ENCODE results near the gene TK2.

Gene TK2

DNA sequence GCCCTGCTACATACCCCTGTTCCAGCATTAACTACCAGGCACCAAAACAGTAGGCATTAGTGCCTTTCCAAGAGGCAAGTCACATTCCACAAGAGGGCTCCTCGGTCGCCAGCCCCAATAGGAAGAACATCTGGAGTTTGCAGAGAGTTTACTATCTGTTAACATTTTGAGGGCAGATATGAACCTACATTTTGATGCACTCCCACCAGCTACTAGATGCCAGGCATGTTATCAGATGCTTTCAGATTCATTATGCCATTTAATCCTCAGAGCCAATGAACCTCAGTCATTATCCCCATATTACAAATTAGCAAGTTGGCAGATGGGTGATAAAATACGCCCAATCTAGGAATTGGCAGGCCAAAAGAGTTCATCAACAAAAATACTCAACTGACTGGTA lies 25.1 kb upstream of the TK2 start:
- TF ChIP-seq POLR2A (IDR thresholded peaks at IDR 0.05; ENCODE audit: extremely low read depth, insufficient read length) = no peak
- TF ChIP-seq, protein P1, sequence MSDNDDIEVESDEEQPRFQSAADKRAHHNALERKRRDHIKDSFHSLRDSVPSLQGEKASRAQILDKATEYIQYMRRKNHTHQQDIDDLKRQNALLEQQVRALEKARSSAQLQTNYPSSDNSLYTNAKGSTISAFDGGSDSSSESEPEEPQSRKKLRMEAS (IDR thresholded peaks at IDR 0.05; ENCODE audit: low read depth, low read length) = no peak
- TF ChIP-seq, protein P2, sequence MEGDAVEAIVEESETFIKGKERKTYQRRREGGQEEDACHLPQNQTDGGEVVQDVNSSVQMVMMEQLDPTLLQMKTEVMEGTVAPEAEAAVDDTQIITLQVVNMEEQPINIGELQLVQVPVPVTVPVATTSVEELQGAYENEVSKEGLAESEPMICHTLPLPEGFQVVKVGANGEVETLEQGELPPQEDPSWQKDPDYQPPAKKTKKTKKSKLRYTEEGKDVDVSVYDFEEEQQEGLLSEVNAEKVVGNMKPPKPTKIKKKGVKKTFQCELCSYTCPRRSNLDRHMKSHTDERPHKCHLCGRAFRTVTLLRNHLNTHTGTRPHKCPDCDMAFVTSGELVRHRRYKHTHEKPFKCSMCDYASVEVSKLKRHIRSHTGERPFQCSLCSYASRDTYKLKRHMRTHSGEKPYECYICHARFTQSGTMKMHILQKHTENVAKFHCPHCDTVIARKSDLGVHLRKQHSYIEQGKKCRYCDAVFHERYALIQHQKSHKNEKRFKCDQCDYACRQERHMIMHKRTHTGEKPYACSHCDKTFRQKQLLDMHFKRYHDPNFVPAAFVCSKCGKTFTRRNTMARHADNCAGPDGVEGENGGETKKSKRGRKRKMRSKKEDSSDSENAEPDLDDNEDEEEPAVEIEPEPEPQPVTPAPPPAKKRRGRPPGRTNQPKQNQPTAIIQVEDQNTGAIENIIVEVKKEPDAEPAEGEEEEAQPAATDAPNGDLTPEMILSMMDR (IDR thresholded peaks at IDR 0.05; ENCODE audit: low read depth, low read length) = no peak
- TF ChIP-seq MYC (IDR thresholded peaks at IDR 0.05; ENCODE audit: low read depth, low read length) = no peak
- H3K4me3 ChIP-seq (ENCODE audit: low read depth, low read length) = no peak overlapping the region
- DNase-seq (ENCODE audit: low read depth) = no peak

DNA sequence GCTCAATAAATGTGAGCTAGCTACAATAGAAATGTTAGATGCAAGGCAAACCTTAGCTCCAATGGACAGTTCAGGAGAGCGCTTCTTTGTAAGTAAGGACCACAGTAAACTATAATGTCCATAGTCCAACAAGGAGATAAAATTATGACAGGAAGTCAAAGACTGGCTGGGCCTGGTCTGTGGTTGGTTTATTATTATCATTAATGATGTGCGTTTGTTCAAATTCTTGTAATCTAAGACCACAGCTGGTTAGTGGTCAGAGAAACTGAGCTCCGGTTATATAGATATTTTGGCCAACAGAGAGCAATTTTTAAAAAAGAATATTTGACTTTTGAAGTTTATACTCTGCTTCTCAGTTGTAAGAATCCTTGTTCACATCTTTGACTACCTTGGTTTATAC lies 24.6 kb upstream of the TK2 start:
- no peak for DNase-seq (ENCODE audit: low read depth)
- no peak overlapping the region for H3K4me3 ChIP-seq (ENCODE audit: low read depth, low read length)
- TF ChIP-seq, protein P2 (IDR thresholded peaks at IDR 0.05; ENCODE audit: low read depth, low read length) = no peak
- no peak for TF ChIP-seq POLR2A (IDR thresholded peaks at IDR 0.05; ENCODE audit: extremely low read depth, insufficient read length)
- no peak for TF ChIP-seq MYC (IDR thresholded peaks at IDR 0.05; ENCODE audit: low read depth, low read length)
- TF ChIP-seq, protein P1 (IDR thresholded peaks at IDR 0.05; ENCODE audit: low read depth, low read length) = no peak

DNA sequence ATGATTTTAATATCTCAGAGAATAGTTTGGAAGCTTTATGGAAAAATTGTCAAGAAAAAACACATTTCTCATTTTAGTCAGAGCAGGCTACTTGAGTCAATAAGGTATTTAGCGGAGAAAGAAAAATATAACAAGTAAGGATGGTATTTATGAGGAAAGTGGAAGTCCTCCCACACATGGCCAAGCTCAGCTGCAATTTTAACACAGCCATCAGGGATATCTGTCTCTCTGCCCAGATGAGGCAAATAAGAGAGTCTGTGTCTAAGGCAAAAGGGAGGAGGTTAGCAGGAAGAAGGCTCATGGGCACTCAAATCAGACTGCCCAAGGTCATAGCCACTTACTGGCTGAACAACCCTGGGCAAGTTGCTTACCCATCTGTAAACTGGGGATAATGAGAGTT lies 24.2 kb upstream of the TK2 start:
- DNase-seq (ENCODE audit: low read depth) = peak; percentile 62
- no peak overlapping the region for H3K4me3 ChIP-seq (ENCODE audit: low read depth, low read length)
- TF ChIP-seq, protein P1 (IDR thresholded peaks at IDR 0.05; ENCODE audit: low read depth, low read length) = no peak
- TF ChIP-seq POLR2A (IDR thresholded peaks at IDR 0.05; ENCODE audit: extremely low read depth, insufficient read length) (no peak), MYC (IDR thresholded peaks at IDR 0.05; ENCODE audit: low read depth, low read length) (no peak)
- TF ChIP-seq, protein P2 (IDR thresholded peaks at IDR 0.05; ENCODE audit: low read depth, low read length) = no peak

DNA sequence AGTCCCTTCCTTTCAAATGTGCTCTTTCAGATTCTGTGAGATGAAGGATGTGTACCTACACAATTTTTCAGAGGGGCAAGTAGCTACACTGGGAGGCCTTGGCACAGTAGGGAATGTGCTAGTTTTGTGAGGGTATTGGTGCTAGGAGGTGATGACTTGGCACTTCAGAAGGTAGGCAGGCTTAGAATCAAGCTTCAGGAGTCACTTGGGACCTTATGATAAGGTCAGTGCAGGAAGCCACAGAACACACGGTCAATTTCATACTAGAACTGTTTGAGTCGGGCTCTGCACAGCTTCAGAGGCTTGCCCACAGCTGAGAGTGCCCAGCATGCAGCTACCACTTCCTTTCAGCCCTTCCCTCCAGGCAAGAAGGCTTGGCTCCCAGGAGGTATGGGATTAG lies 22.4 kb upstream of the TK2 start:
- TF ChIP-seq MYC (IDR thresholded peaks at IDR 0.05; ENCODE audit: low read depth, low read length) (no peak), POLR2A (IDR thresholded peaks at IDR 0.05; ENCODE audit: extremely low read depth, insufficient read length) (no peak)
- TF ChIP-seq, protein P2 (IDR thresholded peaks at IDR 0.05; ENCODE audit: low read depth, low read length) = no peak
- TF ChIP-seq, protein P1 (IDR thresholded peaks at IDR 0.05; ENCODE audit: low read depth, low read length) = no peak
- peak; percentile 78 for DNase-seq (ENCODE audit: low read depth)
- H3K4me3 ChIP-seq (ENCODE audit: low read depth, low read length) = no peak overlapping the region

DNA sequence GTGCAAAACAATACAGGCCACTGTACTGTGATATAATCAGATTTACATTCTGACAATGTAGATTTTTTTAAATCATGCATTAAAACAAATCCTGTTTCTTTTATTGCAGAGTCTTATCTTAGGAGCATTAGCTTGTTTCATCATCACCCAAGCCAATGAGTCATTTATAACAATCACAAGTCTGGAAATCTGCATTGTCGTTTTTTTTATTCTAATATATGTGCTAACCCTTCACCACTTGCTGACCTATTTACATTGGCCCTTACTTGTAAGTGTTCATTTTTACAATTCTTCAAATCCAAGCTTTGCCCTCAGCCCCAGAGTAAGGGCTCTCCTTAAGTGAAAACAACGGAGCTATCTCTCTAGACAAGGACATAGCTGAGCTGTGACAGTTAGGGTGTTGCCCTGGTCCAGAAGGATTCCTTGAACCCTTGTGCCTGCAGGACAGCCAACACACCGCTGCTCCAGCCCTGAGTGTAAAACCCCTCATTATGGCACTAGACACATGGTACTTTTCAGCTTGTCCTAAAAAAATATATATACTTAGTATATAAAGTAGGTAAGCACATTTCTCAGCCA lies 20.0 kb upstream of the TK2 start:
- TF ChIP-seq, protein P2 (IDR thresholded peaks at IDR 0.05; ENCODE audit: low read depth, low read length) = no peak
- TF ChIP-seq, protein P1 (IDR thresholded peaks at IDR 0.05; ENCODE audit: low read depth, low read length) = no peak
- TF ChIP-seq MYC (IDR thresholded peaks at IDR 0.05; ENCODE audit: low read depth, low read length) = no peak
- no peak for TF ChIP-seq POLR2A (IDR thresholded peaks at IDR 0.05; ENCODE audit: extremely low read depth, insufficient read length)
- DNase-seq (ENCODE audit: low read depth) = peak; percentile 54
- H3K4me3 ChIP-seq (ENCODE audit: low read depth, low read length) = no peak overlapping the region

Measured in NB4 (cell line).